Measurements from ENCODE around the gene NEDD4L. TPM values are rescaled to one million over a fixed set of nuclear protein-coding genes. Genes with fewer than 3 reads are reported as not detected.
A peak's percentile ranks its signal among the peaks of the same experiment; 100 is the strongest.

NEDD4L gene
- total and polyA plus RNA-seq, 7 donors, result 14.8 to 28.0 (median 19.6) TPM

GRCh38 chr18:58308463-58308862, 264.4 kb downstream of the NEDD4L start:
- DNase-seq (no peak), ATAC-seq (peak in 2 of 4 donors; percentile 18 to 29)
- no peak for TF ChIP-seq CTCF (IDR thresholded peaks at IDR 0.05)
- intact Hi-C loops (cut with DNase I), result no loop called here
- Histone ChIP-seq H3K4me3 (no peak overlapping the region), H3K4me1 (peaks cover 33% of the 10 kb centered on the region), H3K27ac (peak overlapping the region; percentile 81), H3K9me3 (peaks cover 8% of the 10 kb centered on the region), H3K27me3 (ENCODE audit: insufficient read depth in 3 of 3, low read length in 2 of 3) (no peaks in the 10 kb centered on the region), H3K36me3 (ENCODE audit: insufficient read depth in 1 of 2, low read depth in 1 of 2) (no peaks in the 10 kb centered on the region)
- 44 to 59% (median 47%) methylated on average over 8 of the region's 8 CpGs for WGBS, 3 donors

- no peaks in the 10 kb centered on the region for H3K27me3 ChIP-seq (ENCODE audit: insufficient read depth in 3 of 3, low read length in 2 of 3)
- 89 to 94% (median 93%) methylated on average over 8 of the region's 8 CpGs for WGBS, 3 donors
- H3K27ac ChIP-seq, result peak overlapping the region; percentile 81
- ATAC-seq (no peak), DNase-seq (no peak)
- TF ChIP-seq CTCF (IDR thresholded peaks at IDR 0.05), result no peak
- no peaks in the 10 kb centered on the region for H3K36me3 ChIP-seq (ENCODE audit: insufficient read depth in 1 of 2, low read depth in 1 of 2)
- H3K9me3 ChIP-seq, result peaks cover 8% of the 10 kb centered on the region
- no peak overlapping the region for H3K4me3 ChIP-seq
- intact Hi-C loops (cut with DNase I), result no loop called here
- peaks cover 39% of the 10 kb centered on the region for H3K4me1 ChIP-seq
Measured at GRCh38 chr18:58309099-58309498, 265.1 kb downstream of the NEDD4L start.

- H3K4me3 ChIP-seq, result no peak overlapping the region
- H3K4me1 ChIP-seq, result peaks cover 46% of the 10 kb centered on the region
- H3K27me3 ChIP-seq (ENCODE audit: insufficient read depth in 3 of 3, low read length in 2 of 3), result no peaks in the 10 kb centered on the region
- H3K9me3 ChIP-seq, result peaks cover 8% of the 10 kb centered on the region
- DNase-seq, result no peak
- intact Hi-C loops (cut with DNase I), result loop anchor here in 1 of 2 donors (5.0 kb wide), 1 partner anchor 47 kb away; no protein-coding TSS in a partner anchor
- 75 to 84% (median 83%) methylated on average over 7 of the region's 7 CpGs for WGBS, 3 donors
- ATAC-seq, result peak in 2 of 4 donors; percentile 9 to 19
- TF ChIP-seq CTCF (IDR thresholded peaks at IDR 0.05), result no peak
- H3K27ac ChIP-seq, result peak overlapping the region; percentile 81
- H3K36me3 ChIP-seq (ENCODE audit: insufficient read depth in 1 of 2, low read depth in 1 of 2), result no peaks in the 10 kb centered on the region
Measured at GRCh38 chr18:58309610-58310239, 265.7 kb downstream of the NEDD4L start.

GRCh38 chr18:58310517-58310916, 266.5 kb downstream of the NEDD4L start:
- no peak for TF ChIP-seq CTCF (IDR thresholded peaks at IDR 0.05)
- WGBS, 3 donors, result 34 to 44% (median 42%) methylated on average over 7 of the region's 7 CpGs
- peaks cover 54% of the 10 kb centered on the region for H3K4me1 ChIP-seq
- H3K4me3 ChIP-seq, result no peak overlapping the region
- peaks cover 8% of the 10 kb centered on the region for H3K9me3 ChIP-seq
- H3K27me3 ChIP-seq (ENCODE audit: insufficient read depth in 3 of 3, low read length in 2 of 3), result no peaks in the 10 kb centered on the region
- ATAC-seq (peak; percentile 81 to 85 (median 82)), DNase-seq (peak; percentile 32 to 75)
- H3K36me3 ChIP-seq (ENCODE audit: insufficient read depth in 1 of 2, low read depth in 1 of 2), result no peaks in the 10 kb centered on the region
- H3K27ac ChIP-seq, result peak overlapping the region; percentile 81
- intact Hi-C loops (cut with DNase I), result loop anchor here in 1 of 2 donors (5.0 kb wide), 1 partner anchor 48 kb away; no protein-coding TSS in a partner anchor

All from psoas muscle (tissue), 8 donors.